Prostate gland (tissue), 2 donors: Measurements from ENCODE around the gene SCO2.

Experiments used
- POLR2AphosphoS5 ChIP-seq: sonication (generic); formaldehyde crosslinking; IDR thresholded peaks from one replicate; pipeline ENCODE4 v1.6.1; 2017; ENCODE audit warnings: antibody characterized with exemption
- TF ChIP-seq, protein P1 (sequence below), 4 experiments: fragments of 200-600 bp in 2 of 4; fragments of 450-650 bp in 2 of 4; sonication (generic) in 2 of 4; IDR thresholded peaks; 1 replicate in 3 of 4; 2 replicates in 1 of 4; pipeline ENCODE4 v1.5.1; 2016 to 2019; ENCODE audit warnings: antibody characterized with exemption in 4 of 4, mild to moderate bottlenecking in 2 of 4, moderate library complexity in 2 of 4

DNA sequence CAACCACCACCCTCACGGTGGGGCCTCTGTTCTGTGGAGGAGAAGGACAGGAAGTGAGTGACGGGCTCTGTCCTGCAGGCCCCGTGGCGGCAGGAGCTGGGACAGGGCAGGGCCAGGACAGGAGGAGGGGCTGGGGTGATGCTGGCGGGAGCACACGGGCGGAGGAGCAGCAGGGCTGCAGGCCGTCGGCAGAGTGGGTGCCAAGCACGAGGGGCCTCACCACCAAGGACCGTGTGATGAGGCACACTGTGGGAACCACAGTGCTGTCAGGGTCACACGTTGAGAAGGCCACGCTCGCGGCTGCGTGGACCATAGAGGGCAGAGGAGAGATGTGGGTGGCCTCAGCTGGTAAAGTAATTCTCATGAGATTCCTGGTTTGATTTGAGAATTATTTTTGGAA lies 8.5 kb downstream of the SCO2 start:
- TF ChIP-seq POLR2AphosphoS5: no peak
- TF ChIP-seq, protein P1, sequence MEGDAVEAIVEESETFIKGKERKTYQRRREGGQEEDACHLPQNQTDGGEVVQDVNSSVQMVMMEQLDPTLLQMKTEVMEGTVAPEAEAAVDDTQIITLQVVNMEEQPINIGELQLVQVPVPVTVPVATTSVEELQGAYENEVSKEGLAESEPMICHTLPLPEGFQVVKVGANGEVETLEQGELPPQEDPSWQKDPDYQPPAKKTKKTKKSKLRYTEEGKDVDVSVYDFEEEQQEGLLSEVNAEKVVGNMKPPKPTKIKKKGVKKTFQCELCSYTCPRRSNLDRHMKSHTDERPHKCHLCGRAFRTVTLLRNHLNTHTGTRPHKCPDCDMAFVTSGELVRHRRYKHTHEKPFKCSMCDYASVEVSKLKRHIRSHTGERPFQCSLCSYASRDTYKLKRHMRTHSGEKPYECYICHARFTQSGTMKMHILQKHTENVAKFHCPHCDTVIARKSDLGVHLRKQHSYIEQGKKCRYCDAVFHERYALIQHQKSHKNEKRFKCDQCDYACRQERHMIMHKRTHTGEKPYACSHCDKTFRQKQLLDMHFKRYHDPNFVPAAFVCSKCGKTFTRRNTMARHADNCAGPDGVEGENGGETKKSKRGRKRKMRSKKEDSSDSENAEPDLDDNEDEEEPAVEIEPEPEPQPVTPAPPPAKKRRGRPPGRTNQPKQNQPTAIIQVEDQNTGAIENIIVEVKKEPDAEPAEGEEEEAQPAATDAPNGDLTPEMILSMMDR (IDR thresholded peaks at IDR 0.05): no peak
